ENCODE results near the gene ZMYND8. TPM values are rescaled to one million over a fixed set of nuclear protein-coding genes. Genes with fewer than 3 reads are reported as not detected.

Gene ZMYND8
- total and polyA plus RNA-seq, 2 of the 8 experiments (the other 6 are each of a cell fraction or from before 2014, with no cell fraction given), result 50.5 to 163 TPM

DNA sequence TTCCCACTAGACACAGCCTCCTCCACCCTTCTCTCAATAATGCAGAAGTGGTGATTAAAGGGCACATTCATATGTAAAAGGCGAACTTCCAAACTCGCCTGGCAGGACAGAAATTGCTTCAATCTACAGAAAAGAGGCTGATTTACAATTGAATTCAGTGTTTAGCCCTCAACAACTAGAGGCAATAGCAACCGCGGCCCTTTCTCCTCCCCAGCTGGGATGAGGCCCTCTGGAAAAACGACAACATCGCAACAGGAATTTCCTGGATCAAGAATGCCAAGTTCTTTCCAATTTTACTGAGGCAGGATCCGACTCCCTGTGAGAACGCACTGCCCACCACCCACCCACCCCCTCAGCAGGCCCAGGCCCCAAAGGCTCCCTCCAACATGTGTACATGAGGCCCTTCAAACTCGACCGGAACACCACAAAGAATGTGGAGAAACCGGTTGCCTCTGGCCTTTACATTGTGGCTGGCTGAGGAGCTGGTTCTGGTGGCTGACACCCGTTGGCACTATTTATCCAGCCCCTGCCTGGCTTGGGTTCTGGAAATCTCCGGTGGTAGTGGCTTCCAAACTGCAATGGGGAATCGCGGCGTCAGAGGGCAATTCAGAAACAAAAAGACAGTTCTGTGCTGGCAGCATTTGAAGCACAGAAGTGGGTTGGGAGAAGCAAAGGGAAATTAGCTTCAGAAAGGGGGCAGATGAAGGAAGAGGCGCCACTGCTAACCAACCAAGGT is 36.8 kb downstream of the ZMYND8 start (continued):
- TF ChIP-seq, protein P1, sequence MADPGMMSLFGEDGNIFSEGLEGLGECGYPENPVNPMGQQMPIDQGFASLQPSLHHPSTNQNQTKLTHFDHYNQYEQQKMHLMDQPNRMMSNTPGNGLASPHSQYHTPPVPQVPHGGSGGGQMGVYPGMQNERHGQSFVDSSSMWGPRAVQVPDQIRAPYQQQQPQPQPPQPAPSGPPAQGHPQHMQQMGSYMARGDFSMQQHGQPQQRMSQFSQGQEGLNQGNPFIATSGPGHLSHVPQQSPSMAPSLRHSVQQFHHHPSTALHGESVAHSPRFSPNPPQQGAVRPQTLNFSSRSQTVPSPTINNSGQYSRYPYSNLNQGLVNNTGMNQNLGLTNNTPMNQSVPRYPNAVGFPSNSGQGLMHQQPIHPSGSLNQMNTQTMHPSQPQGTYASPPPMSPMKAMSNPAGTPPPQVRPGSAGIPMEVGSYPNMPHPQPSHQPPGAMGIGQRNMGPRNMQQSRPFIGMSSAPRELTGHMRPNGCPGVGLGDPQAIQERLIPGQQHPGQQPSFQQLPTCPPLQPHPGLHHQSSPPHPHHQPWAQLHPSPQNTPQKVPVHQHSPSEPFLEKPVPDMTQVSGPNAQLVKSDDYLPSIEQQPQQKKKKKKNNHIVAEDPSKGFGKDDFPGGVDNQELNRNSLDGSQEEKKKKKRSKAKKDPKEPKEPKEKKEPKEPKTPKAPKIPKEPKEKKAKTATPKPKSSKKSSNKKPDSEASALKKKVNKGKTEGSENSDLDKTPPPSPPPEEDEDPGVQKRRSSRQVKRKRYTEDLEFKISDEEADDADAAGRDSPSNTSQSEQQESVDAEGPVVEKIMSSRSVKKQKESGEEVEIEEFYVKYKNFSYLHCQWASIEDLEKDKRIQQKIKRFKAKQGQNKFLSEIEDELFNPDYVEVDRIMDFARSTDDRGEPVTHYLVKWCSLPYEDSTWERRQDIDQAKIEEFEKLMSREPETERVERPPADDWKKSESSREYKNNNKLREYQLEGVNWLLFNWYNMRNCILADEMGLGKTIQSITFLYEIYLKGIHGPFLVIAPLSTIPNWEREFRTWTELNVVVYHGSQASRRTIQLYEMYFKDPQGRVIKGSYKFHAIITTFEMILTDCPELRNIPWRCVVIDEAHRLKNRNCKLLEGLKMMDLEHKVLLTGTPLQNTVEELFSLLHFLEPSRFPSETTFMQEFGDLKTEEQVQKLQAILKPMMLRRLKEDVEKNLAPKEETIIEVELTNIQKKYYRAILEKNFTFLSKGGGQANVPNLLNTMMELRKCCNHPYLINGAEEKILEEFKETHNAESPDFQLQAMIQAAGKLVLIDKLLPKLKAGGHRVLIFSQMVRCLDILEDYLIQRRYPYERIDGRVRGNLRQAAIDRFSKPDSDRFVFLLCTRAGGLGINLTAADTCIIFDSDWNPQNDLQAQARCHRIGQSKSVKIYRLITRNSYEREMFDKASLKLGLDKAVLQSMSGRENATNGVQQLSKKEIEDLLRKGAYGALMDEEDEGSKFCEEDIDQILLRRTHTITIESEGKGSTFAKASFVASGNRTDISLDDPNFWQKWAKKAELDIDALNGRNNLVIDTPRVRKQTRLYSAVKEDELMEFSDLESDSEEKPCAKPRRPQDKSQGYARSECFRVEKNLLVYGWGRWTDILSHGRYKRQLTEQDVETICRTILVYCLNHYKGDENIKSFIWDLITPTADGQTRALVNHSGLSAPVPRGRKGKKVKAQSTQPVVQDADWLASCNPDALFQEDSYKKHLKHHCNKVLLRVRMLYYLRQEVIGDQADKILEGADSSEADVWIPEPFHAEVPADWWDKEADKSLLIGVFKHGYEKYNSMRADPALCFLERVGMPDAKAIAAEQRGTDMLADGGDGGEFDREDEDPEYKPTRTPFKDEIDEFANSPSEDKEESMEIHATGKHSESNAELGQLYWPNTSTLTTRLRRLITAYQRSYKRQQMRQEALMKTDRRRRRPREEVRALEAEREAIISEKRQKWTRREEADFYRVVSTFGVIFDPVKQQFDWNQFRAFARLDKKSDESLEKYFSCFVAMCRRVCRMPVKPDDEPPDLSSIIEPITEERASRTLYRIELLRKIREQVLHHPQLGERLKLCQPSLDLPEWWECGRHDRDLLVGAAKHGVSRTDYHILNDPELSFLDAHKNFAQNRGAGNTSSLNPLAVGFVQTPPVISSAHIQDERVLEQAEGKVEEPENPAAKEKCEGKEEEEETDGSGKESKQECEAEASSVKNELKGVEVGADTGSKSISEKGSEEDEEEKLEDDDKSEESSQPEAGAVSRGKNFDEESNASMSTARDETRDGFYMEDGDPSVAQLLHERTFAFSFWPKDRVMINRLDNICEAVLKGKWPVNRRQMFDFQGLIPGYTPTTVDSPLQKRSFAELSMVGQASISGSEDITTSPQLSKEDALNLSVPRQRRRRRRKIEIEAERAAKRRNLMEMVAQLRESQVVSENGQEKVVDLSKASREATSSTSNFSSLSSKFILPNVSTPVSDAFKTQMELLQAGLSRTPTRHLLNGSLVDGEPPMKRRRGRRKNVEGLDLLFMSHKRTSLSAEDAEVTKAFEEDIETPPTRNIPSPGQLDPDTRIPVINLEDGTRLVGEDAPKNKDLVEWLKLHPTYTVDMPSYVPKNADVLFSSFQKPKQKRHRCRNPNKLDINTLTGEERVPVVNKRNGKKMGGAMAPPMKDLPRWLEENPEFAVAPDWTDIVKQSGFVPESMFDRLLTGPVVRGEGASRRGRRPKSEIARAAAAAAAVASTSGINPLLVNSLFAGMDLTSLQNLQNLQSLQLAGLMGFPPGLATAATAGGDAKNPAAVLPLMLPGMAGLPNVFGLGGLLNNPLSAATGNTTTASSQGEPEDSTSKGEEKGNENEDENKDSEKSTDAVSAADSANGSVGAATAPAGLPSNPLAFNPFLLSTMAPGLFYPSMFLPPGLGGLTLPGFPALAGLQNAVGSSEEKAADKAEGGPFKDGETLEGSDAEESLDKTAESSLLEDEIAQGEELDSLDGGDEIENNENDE (IDR thresholded peaks at IDR 0.05; ENCODE audit: insufficient replicate concordance, low read length), result peak; percentile 71
- TF ChIP-seq, protein P2, sequence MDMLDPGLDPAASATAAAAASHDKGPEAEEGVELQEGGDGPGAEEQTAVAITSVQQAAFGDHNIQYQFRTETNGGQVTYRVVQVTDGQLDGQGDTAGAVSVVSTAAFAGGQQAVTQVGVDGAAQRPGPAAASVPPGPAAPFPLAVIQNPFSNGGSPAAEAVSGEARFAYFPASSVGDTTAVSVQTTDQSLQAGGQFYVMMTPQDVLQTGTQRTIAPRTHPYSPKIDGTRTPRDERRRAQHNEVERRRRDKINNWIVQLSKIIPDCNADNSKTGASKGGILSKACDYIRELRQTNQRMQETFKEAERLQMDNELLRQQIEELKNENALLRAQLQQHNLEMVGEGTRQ (IDR thresholded peaks at IDR 0.05; ENCODE audit: low read length), result no peak
- TF ChIP-seq MAFK (IDR thresholded peaks at IDR 0.05; ENCODE audit: low read depth, low read length), result no peak
- TF ChIP-seq PHF8 (conservative IDR thresholded peaks at IDR 0.05; ENCODE audit: low read depth, low read length), result no peak
- TF ChIP-seq TCF12 (IDR thresholded peaks at IDR 0.05; ENCODE audit: low read depth, low read length), result peak; percentile 91
- TF ChIP-seq KDM1A (IDR thresholded peaks at IDR 0.05; ENCODE audit: borderline replicate concordance, low read length), result no peak
- TF ChIP-seq, protein P3, sequence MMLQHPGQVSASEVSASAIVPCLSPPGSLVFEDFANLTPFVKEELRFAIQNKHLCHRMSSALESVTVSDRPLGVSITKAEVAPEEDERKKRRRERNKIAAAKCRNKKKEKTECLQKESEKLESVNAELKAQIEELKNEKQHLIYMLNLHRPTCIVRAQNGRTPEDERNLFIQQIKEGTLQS (IDR thresholded peaks at IDR 0.05; ENCODE audit: insufficient read depth, low read depth, low read length), result no peak
- TF ChIP-seq CHD2 (IDR thresholded peaks at IDR 0.05; ENCODE audit: low read length), result no peak; the same call in 1 of the 2 replicates

Measured in H1 (cell line).